OCI-M2 (cell line): ENCODE data around the gene MYB.
"Not testable (repeated sequence)": the region's sequence is repeated elsewhere in the genome, so short reads cannot be mapped to it uniquely, and the experiment has no call there.

Experiments used
- DNase-seq: peaks from one replicate; lab custom pipeline; 2025; ENCODE audit not compliant: unreplicated experiment; lab: John Stamatoyannopoulos, UW

MYB gene

DNA sequence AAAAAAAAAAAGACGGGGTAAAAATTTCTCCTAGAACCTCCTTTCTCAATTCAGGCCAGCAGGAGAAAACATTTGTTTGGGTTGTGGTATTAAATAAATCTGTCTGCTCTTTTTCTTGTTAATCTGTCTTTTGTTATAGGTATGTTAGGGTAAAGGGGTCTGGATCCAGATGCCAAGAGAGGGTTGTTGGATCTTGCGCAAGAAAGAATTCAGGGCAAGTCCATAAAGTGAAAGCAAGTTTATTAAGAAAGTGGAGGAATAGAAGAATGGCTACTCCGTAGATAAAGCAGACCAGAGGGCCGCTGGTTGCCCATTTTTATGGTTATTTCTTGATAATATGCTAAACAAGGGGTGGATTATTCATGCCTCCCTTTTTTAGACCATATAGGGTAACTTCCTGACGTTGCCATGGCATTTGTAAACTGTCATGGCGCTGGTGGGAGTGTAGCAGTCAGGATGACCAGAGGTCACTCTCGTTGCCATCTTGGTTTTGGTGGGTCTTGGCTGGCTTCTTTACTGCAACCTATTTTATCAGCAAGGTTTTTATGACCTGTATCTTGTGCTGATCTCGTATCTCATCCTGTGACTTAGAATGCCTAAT, 65.4 kb downstream of the MYB start:
- DNase-seq, result not testable (repeated sequence)

DNA sequence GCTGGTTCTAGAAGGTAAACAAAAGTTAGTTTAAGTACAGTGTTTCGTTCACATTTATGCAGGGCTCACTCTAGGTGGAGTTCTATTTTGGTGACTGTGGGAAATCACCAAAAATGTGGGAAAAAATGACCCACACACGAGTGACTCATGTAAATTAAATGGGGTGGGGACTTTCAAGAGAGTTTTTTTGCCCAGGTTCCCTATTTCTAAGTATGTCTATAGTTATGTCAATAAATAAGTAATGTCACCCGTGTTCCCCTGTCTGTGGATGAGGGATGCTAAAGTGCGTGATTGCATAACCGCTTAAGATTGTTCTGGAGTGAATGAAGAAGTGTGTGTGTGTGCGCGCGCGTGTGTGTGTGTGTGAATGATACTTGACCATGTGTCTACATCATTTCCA, 69.1 kb downstream of the MYB start:
- DNase-seq, result no peak

DNA sequence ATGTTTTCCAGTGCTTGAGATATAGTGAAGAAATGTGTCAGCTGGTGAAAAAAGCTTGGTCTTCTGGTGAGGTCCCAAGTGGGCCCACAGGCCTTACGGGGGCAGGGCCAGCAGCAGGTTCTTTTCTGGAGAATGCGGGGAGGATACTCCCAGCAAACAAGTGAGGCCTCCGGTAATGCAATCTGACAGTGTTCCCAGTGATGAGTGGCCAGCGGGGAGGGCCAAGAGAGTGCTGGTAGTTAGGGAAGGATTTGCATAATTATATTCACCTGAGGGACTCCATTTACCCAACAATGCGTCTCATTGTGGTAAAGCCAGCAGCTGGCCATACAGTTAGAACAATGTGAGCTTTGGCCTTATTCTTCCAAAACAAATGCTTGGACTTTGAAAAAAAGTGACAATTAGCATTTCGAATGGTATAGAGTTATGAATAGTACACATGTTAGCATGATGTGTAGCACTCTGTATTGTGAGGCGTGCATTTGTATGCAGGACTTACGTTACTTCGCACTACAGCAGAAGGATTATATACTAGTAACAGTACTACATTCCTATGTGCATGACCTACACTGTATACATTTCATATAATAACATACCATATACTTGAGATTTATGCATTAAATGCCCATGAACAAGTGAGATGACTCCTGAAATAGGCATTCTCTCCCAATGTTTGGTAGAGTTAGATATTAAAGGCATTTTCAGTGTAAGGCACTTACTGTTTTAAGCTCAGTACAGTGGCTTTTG, 69.8 kb downstream of the MYB start:
- no peak for DNase-seq

DNA sequence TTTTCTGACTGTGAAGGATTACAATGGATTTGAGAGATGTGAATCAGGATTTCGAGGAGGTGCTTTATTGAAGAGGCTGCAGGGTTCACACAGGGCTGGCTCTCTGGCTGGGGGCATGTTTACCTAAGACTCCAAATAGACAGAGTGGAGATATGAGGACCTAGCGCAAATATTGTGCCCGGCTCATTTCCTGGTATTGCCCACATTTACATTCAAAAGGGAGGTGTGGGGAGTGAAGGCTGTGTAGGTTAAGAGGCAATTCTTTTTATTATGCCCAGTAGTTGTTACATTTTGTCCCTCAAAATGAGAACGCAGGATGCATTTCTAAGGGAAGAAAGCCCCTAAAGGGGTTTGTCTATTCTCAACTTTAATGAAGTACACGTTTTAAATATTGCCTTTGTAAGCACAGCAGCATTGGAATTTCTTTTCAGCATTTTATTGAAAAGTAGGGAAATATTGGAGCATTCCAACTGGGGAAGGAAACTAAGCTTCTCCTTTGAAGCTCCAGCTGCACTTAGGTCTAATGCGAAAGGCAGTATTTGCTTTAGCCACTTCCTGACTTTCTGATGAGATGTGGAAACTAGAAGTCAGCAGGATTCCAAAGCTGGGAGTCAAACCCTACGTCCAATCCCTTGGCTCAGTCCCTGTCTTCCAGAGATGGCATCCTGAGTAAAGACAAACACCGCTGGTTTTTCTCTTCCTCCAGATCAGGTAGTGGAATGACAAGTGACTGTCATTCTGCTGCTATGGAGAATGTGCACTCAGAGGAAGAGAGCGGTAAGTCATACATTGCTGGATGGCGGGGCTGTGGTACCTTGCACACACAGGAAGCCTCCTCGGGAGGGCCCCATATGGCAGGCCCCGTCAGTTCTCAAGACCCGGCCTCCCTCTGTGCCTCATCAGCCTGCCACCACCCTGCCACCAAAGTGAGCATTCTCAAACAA, 70.7 kb downstream of the MYB start:
- no peak for DNase-seq

DNA sequence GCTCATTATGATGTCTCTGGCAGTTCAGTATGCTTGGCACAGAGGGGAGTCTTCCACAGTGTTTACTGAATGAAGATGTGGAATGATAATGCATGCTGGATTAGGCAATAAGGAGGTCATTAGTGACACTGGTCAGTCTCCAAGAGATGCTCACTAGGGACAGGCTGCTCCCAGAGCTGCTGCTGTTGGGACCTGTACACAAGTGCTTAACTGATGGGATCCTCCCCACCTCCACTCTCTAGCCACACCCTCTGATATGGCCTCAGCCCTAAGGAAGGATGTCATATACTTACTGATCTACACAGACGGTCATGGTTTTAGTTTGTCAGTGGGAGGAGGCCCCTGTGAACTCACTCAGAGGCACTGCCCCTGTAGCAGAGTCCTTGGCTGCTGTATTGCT, 73.4 kb downstream of the MYB start:
- DNase-seq, result no peak

DNA sequence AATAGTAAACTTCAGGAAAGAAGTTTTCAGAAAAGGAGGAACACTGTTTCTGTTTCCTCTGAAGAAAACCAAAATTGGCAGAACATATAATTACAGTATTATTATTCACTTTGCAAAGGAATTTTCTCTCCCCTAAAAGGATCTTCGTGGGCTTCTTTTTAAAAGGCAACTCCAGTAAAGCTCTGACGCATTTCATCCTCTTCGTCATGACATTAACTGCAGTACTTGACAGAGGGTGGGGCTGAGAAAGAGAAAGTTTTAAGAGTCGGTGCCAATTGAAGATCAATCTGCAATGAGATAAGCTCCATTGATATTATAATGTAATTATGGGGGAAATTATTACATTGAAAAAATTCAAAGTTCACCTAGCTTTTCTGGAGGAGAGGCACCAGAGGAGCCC, 75.8 kb downstream of the MYB start:
- DNase-seq, result no peak

DNA sequence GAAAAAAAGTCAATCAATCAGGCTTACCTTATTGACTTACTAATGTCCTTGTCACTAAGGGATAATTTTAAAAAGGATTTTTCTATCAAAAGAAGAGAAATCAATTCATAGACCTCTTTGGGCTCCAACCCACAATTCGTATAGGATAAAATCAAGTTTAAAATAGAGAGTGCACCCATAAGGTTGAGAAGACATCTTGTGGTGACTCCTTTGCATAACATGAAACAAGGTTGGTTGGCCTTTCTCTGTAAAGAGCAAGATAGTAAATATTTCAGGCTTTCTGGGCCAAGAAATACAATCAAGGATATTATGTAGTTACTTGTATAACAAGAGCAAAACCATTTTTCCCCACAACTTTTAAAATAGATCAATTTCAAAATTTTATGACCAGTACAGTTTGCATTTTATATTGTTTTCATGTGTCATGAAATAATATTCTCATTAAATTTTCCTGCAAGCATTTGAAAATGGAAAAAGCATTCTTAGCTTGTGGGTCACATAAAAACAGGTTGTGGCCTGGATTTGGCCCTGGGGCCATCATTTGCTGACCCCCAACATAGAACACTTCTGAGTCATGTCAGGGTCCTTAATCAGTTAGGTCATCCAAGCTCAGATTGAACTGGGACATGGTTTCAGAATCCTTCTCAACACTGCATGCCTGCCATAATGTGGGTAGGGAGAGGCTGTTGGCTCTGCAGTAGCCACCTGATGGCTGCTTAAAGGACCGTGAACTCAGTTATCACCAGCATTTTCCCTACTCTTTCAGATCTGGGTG, 76.7 kb downstream of the MYB start:
- DNase-seq, result no peak

DNA sequence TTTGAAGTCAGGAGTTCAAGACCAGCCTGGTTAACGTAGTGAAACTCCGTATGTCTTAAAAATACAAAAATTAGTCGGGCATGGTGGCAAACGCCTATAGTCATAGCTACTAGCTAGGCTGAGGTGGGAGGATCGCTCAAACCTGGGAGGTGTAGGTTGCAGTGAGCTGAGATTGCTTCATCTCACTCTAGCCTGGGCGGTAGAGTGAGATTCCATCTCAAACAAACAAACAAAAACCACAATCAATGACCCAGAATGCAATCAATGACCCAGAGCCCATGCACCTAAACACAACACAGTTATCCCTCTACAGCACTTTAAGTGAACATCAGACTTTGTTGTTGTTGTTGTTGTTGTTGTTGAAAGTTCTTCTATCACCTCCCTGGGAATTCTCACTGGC, 77.9 kb downstream of the MYB start:
- no peak for DNase-seq

DNA sequence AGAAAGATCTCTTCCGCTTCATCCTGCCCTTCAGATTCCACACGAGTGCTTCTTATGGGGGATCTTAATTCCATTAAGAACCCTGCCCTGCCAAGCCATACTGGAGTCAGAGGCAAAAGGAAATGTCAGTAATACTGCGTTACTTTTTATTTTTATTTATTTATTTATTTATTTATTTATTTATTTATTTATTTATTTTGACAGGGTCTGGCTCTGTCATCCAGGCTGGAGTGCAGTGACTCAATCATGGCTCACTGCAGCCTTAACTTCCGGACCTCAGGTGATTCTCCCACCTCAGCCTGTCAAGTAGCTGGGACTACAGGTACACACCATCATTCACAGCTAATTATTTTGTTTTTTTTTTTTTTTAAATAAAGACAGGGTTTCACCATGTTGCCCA, 79.5 kb downstream of the MYB start:
- no peak for DNase-seq

DNA sequence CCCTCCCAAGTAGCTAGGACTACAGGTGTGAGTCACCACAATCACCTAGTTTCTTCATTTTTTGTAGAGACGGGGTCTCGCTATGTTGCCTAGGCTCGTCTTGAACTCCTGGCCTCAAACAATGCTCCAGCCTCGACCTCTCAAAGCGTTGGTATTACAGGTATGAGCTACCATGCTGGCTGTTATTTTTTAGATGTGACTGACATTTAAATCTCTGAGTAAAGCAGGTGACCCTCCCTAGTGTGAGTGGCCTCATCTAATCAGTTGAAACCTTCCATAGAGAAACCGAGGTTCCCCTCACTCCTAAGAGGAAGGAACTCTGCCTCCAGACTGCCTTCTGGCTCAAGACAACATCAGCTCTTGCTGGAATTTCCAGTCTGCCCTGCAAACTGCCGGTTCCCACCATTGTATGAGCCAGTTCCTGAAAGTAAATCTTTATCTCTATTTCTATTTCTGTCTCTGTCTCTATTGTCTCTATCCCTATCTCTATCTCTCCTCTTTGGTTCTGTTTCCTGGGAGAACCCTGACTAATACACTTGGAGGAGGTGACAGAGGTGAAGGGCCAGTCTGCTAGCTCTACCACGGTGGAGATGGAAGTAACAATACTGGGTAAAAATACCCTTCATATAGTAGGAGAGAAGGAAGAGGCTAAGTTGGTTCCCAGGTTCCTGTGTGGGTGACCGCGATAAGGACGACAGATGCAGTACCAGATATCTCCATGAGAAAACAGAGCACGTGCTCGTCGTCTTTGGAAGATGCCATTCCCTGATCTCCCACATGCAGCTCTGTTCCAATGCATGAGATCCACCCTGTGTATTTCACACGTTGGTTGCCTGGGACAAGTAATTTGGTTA, 81.0 kb downstream of the MYB start:
- peak; percentile 34 for DNase-seq

DNA sequence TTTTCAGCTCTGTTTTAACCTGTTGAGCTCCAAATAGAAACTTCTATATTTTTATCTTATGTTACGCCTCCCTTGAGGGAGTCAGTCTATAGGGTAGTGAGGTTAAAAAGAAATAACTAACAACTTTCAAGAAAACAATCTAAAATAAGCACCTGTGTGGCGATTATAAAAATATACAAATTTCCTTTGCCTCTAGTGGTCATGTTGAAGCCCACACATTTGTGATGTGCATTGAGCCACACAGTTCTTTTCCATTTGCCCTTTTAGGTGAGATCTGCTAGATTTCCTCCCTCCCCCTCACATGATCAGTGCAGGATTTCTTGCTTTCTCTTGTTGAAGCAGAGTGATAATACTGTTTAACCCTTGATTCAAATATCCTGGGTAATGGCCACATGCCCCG, 84.2 kb downstream of the MYB start:
- DNase-seq, result no peak

DNA sequence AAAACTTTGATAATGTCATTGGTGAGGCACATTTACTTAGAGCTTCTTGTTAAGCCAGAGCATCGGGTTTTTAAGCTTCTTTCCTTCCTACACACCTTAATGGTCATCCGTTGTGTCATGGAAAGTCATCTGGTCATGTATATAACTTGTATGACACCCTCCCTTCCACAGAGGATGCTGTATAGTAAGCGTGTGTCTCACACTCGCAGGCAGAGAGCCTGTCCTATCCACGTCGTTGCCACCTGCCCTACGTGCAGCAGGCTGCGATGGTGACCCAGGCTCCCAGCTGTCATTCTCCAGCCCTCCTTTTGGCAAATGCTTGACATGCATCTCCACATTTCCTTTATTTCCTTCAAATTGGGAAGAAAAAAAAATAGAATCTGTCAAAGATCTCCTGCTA, 85.6 kb downstream of the MYB start:
- no peak for DNase-seq

DNA sequence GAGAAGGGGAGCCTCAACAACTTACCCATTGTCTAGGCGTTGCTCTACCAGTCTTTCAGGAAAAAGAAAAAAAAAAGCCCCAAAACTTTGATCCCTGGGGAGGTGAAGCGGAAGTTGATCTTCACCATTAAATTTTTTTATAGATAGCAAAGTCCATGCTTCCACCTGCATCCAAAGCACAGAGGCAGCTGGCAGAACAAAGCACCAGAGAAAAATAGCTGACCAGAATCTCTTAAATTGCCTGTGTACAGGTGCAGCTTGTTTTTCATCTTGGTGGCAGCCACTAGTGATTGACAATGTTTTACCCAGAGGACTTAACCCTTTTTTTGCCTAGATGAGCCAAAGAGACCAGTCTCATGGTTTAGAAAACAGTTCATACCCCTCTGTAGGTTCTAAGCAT, 86.0 kb downstream of the MYB start:
- DNase-seq, result no peak

DNA sequence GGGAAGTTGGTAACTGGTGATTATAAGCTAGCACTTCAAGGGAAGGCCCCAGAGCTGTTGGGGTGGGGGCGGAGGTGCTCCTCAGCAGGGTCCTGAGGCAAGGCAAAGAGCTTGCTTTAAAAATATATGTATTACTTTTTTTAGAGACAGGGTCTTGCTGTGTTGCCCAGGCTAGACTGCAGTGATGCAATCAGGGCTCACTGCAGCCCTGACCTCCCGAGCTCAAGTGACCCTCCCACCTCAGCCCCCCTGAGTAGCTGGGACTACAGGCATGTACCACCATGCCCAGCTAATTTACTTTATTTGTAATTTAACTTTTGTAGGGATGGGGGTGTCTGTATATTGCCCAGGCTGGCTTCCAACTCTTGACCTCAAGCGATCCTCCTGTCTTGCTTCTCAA, 87.2 kb downstream of the MYB start:
- no peak for DNase-seq

DNA sequence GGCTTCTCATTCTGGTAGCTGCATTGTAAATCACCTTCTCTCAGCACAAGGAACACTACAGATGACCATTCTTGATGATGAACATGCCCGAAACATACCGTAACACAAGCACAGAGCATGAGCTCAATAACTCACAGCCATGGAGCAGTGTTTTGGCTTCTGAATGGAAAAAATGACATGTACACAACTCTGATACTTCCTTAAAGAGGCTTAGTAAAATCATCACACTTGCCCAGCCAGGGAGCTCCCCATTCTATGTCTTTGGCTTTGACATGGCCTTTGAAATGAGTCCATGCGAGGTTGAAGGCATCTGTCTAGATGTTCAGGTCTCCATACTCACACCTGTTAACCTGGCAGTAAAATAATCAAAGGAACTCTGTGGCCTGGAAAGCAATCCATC, 87.6 kb downstream of the MYB start:
- no peak for DNase-seq
